HEK293 (cell line): ENCODE measurements around the gene MYO1D.

Experiments
- FEZF1 ChIP-seq: fragments of 450-650 bp; formaldehyde crosslinking; IDR thresholded peaks from 2 replicates; pipeline ENCODE4 v1.5.1; 2016; ENCODE audit warnings: missing biosample characterization, missing genetic modification characterization
- KLF8 ChIP-seq: fragments of 450-650 bp; formaldehyde crosslinking; IDR thresholded peaks from 2 replicates; pipeline ENCODE4 v1.5.1; 2016; ENCODE audit warnings: missing biosample characterization, missing genetic modification characterization
- SP2 ChIP-seq: fragments of 450-650 bp; formaldehyde crosslinking; IDR thresholded peaks from 2 replicates; pipeline ENCODE4 v1.5.1; 2016; ENCODE audit warnings: missing biosample characterization, missing genetic modification characterization
- SP3 ChIP-seq: fragments of 450-650 bp; formaldehyde crosslinking; IDR thresholded peaks from 2 replicates; pipeline ENCODE4 v1.5.1; 2016; ENCODE audit warnings: missing biosample characterization, missing genetic modification characterization
- ZBTB20 ChIP-seq: fragments of 450-650 bp; formaldehyde crosslinking; IDR thresholded peaks from 2 replicates; pipeline ENCODE4 v1.5.1; 2016; ENCODE audit warnings: missing biosample characterization, missing genetic modification characterization
- ZBTB21 ChIP-seq: fragments of 450-650 bp; formaldehyde crosslinking; IDR thresholded peaks from 2 replicates; pipeline ENCODE4 v1.5.1; 2017; ENCODE audit warnings: missing biosample characterization, missing genetic modification characterization
- ZBTB48 ChIP-seq: fragments of 450-650 bp; formaldehyde crosslinking; IDR thresholded peaks from 2 replicates; pipeline ENCODE4 v1.5.1; 2016; ENCODE audit warnings: missing biosample characterization, missing genetic modification characterization
- ZFHX2 ChIP-seq: fragments of 450-650 bp; formaldehyde crosslinking; conservative IDR thresholded peaks from 2 replicates; pipeline ENCODE4 v1.5.1; 2016; ENCODE audit warnings: missing biosample characterization, missing genetic modification characterization
- ZNF10 ChIP-seq: fragments of 450-650 bp; formaldehyde crosslinking; IDR thresholded peaks from 2 replicates; pipeline ENCODE4 v1.5.1; 2017; ENCODE audit warnings: missing biosample characterization, missing genetic modification characterization
- ZNF133 ChIP-seq: fragments of 450-650 bp; formaldehyde crosslinking; IDR thresholded peaks from 2 replicates; pipeline ENCODE4 v1.5.1; 2016; ENCODE audit warnings: missing biosample characterization, missing genetic modification characterization
- ZNF23 ChIP-seq: fragments of 450-650 bp; formaldehyde crosslinking; IDR thresholded peaks from 2 replicates; pipeline ENCODE4 v1.5.1; 2016; ENCODE audit warnings: missing biosample characterization, missing genetic modification characterization, borderline replicate concordance
- ZNF274 ChIP-seq, 2 experiments: fragments of 200-500 bp in 1 of 2; fragments of 450-650 bp in 1 of 2; sonication (Bioruptor generic) in 1 of 2; formaldehyde crosslinking in 1 of 2; IDR thresholded peaks; 2 replicates each; pipeline versions ENCODE4 v1.5.1 to v1.6.1; 2014 to 2016; ENCODE audit warnings: borderline replicate concordance in 1 of 2, inconsistent platforms in 1 of 2, low read length in 1 of 2, missing biosample characterization in 1 of 2, missing genetic modification characterization in 1 of 2
- ZNF335 ChIP-seq: fragments of 450-650 bp; formaldehyde crosslinking; conservative IDR thresholded peaks from 2 replicates; pipeline ENCODE4 v1.5.1; 2016; ENCODE audit warnings: missing biosample characterization, missing genetic modification characterization
- ZNF341 ChIP-seq: fragments of 450-650 bp; formaldehyde crosslinking; IDR thresholded peaks from 2 replicates; pipeline ENCODE4; 2016; ENCODE audit warnings: low read depth, missing biosample characterization, missing genetic modification characterization
- ZNF366 ChIP-seq: fragments of 450-650 bp; formaldehyde crosslinking; conservative IDR thresholded peaks from 2 replicates; pipeline ENCODE4 v1.5.1; 2016; ENCODE audit warnings: missing biosample characterization, missing genetic modification characterization
- ZNF416 ChIP-seq: fragments of 450-650 bp; formaldehyde crosslinking; IDR thresholded peaks from 2 replicates; pipeline ENCODE4 v1.5.1; 2016; ENCODE audit warnings: missing biosample characterization, missing genetic modification characterization
- ZNF501 ChIP-seq: fragments of 450-650 bp; formaldehyde crosslinking; IDR thresholded peaks from 2 replicates; pipeline ENCODE4 v1.5.1; 2016; ENCODE audit warnings: missing biosample characterization, missing genetic modification characterization
- ZNF529 ChIP-seq: fragments of 450-650 bp; formaldehyde crosslinking; IDR thresholded peaks from 2 replicates; pipeline ENCODE4 v1.5.1; 2017; ENCODE audit warnings: missing genetic modification characterization, missing biosample characterization; ENCODE audit not compliant: insufficient replicate concordance
- ZNF747 ChIP-seq: fragments of 450-650 bp; formaldehyde crosslinking; IDR thresholded peaks from 2 replicates; pipeline ENCODE4 v1.5.1; 2016; ENCODE audit warnings: missing biosample characterization, missing genetic modification characterization
- ZNF76 ChIP-seq: fragments of 450-650 bp; formaldehyde crosslinking; IDR thresholded peaks from 2 replicates; pipeline ENCODE4; 2016; ENCODE audit warnings: low read depth, missing biosample characterization, missing genetic modification characterization, borderline replicate concordance
- TF ChIP-seq, protein P1 (sequence below): sonication (generic); formaldehyde crosslinking; IDR thresholded peaks from 2 replicates; pipeline ENCODE4 v1.8.1; 2022; ENCODE audit warnings: mild to moderate bottlenecking, moderate library complexity, missing genetic modification reagents
- TF ChIP-seq, protein P2 (sequence below): fragments of 450-650 bp; formaldehyde crosslinking; IDR thresholded peaks from 2 replicates; pipeline ENCODE4 v1.5.1; 2016; ENCODE audit warnings: missing biosample characterization, missing genetic modification characterization
- TF ChIP-seq, protein P3 (sequence below): fragments of 450-650 bp; formaldehyde crosslinking; IDR thresholded peaks from 2 replicates; pipeline ENCODE4 v1.5.1; 2017; ENCODE audit warnings: missing biosample characterization, missing genetic modification characterization
- TF ChIP-seq, protein P4 (sequence below): fragments of 450-650 bp; formaldehyde crosslinking; IDR thresholded peaks from 2 replicates; pipeline ENCODE4 v1.5.1; 2016; ENCODE audit warnings: missing biosample characterization, missing genetic modification characterization
- TF ChIP-seq, protein P5 (sequence below): fragments of 450-650 bp; formaldehyde crosslinking; IDR thresholded peaks from 2 replicates; pipeline ENCODE4 v1.5.1; 2016; ENCODE audit warnings: missing biosample characterization, missing genetic modification characterization
- TF ChIP-seq, protein P6 (sequence below): fragments of 450-650 bp; formaldehyde crosslinking; IDR thresholded peaks from 2 replicates; pipeline ENCODE4 v1.5.1; 2016; ENCODE audit warnings: missing biosample characterization, missing genetic modification characterization

Gene MYO1D

DNA sequence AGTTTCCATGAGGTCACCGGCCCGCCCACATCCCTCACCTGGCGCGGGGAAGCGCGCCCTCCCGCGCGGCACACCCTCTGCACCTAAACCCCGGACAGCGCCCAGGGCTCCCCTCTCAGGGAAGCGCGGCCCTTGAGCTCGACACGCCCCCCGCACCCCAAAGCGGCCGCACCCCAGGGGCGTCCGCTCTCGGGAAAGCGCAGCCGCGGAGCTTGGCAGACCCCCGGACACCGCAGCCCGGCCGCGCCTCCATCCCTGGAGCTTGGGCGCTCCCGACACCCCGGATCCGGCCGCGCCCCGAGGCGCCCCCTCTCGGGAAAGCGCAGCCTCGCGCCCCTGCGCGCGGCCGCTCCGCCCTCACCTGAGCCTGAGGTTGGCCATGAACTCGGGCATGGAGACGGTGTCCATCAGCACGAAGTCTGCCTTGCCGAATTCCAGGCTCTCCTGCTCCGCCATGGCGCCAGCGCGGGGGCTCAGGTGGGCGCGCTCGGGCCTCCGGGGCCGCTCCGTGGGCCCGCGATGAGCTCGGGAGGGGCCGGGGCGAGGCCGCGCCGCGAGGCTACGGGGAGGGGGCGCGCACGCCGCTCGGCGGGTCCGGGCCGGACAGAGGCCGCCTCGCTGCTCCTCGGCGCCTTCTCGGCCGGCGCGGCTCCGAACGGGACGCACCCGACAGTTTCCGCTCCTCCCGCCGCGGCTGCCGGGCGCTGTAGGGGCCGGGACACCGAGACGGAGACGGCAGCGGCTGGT lies at the start of gene MYO1D (continued):
- TF ChIP-seq, protein P1, sequence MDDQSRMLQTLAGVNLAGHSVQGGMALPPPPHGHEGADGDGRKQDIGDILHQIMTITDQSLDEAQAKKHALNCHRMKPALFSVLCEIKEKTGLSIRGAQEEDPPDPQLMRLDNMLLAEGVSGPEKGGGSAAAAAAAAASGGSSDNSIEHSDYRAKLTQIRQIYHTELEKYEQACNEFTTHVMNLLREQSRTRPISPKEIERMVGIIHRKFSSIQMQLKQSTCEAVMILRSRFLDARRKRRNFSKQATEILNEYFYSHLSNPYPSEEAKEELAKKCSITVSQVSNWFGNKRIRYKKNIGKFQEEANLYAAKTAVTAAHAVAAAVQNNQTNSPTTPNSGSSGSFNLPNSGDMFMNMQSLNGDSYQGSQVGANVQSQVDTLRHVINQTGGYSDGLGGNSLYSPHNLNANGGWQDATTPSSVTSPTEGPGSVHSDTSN (CRISPR knock-in tag) = peak; percentile 52; the same call in 1 of the 2 replicates
- TF ChIP-seq ZBTB48 (tag by site-specific recombination) (peak; percentile 53), ZNF23 (tag by site-specific recombination) (no peak), ZNF133 (tag by site-specific recombination) (no peak), ZNF747 (tag by site-specific recombination) (no peak), ZFHX2 (tag by site-specific recombination) (peak; percentile 84), ZNF501 (no peak), ZNF10 (peak; percentile 89), ZNF416 (no peak), ZNF274 (IDR thresholded peaks at IDR 0.05; ENCODE audit: low read length) (no peak), ZNF274 (tag by site-specific recombination; IDR thresholded peaks at IDR 0.05; ENCODE audit: borderline replicate concordance) (no peak), ZNF341 (tag by site-specific recombination) (peak; percentile 50), ZNF529 (tag by site-specific recombination) (no peak), FEZF1 (tag by site-specific recombination) (no peak), ZBTB21 (tag by site-specific recombination) (peak; percentile 93), ZBTB20 (tag by site-specific recombination) (peak; percentile 70; the same call in 1 of the 2 replicates), ZNF76 (0 out of 2 replicates have a peak, but pooled peaks have one; percentile 31), ZNF335 (tag by site-specific recombination) (peak; percentile 74), KLF8 (peak; percentile 91), SP2 (tag by site-specific recombination) (peak; percentile 64), ZNF366 (tag by site-specific recombination) (no peak; the same call in 1 of the 2 replicates), SP3 (peak; percentile 74)
- TF ChIP-seq, protein P2, sequence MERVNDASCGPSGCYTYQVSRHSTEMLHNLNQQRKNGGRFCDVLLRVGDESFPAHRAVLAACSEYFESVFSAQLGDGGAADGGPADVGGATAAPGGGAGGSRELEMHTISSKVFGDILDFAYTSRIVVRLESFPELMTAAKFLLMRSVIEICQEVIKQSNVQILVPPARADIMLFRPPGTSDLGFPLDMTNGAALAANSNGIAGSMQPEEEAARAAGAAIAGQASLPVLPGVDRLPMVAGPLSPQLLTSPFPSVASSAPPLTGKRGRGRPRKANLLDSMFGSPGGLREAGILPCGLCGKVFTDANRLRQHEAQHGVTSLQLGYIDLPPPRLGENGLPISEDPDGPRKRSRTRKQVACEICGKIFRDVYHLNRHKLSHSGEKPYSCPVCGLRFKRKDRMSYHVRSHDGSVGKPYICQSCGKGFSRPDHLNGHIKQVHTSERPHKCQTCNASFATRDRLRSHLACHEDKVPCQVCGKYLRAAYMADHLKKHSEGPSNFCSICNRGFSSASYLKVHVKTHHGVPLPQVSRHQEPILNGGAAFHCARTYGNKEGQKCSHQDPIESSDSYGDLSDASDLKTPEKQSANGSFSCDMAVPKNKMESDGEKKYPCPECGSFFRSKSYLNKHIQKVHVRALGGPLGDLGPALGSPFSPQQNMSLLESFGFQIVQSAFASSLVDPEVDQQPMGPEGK (tag by site-specific recombination) = peak; percentile 89
- TF ChIP-seq, protein P3, sequence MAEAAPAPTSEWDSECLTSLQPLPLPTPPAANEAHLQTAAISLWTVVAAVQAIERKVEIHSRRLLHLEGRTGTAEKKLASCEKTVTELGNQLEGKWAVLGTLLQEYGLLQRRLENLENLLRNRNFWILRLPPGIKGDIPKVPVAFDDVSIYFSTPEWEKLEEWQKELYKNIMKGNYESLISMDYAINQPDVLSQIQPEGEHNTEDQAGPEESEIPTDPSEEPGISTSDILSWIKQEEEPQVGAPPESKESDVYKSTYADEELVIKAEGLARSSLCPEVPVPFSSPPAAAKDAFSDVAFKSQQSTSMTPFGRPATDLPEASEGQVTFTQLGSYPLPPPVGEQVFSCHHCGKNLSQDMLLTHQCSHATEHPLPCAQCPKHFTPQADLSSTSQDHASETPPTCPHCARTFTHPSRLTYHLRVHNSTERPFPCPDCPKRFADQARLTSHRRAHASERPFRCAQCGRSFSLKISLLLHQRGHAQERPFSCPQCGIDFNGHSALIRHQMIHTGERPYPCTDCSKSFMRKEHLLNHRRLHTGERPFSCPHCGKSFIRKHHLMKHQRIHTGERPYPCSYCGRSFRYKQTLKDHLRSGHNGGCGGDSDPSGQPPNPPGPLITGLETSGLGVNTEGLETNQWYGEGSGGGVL (tag by site-specific recombination) = peak; percentile 33; the same call in 1 of the 2 replicates
- TF ChIP-seq, protein P4, sequence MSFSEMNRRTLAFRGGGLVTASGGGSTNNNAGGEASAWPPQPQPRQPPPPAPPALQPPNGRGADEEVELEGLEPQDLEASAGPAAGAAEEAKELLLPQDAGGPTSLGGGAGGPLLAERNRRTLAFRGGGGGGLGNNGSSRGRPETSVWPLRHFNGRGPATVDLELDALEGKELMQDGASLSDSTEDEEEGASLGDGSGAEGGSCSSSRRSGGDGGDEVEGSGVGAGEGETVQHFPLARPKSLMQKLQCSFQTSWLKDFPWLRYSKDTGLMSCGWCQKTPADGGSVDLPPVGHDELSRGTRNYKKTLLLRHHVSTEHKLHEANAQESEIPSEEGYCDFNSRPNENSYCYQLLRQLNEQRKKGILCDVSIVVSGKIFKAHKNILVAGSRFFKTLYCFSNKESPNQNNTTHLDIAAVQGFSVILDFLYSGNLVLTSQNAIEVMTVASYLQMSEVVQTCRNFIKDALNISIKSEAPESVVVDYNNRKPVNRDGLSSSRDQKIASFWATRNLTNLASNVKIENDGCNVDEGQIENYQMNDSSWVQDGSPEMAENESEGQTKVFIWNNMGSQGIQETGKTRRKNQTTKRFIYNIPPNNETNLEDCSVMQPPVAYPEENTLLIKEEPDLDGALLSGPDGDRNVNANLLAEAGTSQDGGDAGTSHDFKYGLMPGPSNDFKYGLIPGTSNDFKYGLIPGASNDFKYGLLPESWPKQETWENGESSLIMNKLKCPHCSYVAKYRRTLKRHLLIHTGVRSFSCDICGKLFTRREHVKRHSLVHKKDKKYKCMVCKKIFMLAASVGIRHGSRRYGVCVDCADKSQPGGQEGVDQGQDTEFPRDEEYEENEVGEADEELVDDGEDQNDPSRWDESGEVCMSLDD (tag by site-specific recombination) = peak; percentile 98
- TF ChIP-seq, protein P5, sequence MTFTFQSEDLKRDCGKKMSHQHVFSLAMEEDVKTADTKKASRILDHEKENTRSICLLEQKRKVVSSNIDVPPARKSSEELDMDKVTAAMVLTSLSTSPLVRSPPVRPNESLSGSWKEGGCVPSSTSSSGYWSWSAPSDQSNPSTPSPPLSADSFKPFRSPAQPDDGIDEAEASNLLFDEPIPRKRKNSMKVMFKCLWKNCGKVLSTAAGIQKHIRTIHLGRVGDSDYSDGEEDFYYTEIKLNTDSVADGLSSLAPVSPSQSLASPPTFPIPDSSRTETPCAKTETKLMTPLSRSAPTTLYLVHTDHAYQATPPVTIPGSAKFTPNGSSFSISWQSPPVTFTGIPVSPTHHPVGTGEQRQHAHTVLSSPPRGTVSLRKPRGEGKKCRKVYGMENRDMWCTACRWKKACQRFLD (tag by site-specific recombination) = no peak
- TF ChIP-seq, protein P6, sequence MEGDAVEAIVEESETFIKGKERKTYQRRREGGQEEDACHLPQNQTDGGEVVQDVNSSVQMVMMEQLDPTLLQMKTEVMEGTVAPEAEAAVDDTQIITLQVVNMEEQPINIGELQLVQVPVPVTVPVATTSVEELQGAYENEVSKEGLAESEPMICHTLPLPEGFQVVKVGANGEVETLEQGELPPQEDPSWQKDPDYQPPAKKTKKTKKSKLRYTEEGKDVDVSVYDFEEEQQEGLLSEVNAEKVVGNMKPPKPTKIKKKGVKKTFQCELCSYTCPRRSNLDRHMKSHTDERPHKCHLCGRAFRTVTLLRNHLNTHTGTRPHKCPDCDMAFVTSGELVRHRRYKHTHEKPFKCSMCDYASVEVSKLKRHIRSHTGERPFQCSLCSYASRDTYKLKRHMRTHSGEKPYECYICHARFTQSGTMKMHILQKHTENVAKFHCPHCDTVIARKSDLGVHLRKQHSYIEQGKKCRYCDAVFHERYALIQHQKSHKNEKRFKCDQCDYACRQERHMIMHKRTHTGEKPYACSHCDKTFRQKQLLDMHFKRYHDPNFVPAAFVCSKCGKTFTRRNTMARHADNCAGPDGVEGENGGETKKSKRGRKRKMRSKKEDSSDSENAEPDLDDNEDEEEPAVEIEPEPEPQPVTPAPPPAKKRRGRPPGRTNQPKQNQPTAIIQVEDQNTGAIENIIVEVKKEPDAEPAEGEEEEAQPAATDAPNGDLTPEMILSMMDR (tag by site-specific recombination) = peak; percentile 75
